SU-DHL-6 (cell line): ENCODE results near the gene RGL4.
"Not testable (repeated sequence)": the region's sequence is repeated elsewhere in the genome, so short reads cannot be mapped to it uniquely, and the experiment has no call there.

Experiments
- EZH2phosphoT487 ChIP-seq: fragments of 200-600 bp; sonication (generic), shearing (Covaris generic); conservative IDR thresholded peaks from 2 replicates; pipeline ENCODE4 v1.6.1; 2018; ENCODE audit warnings: mild to moderate bottlenecking, antibody characterized with exemption, low read length, moderate library complexity, mixed read lengths
- TF ChIP-seq, protein P1 (sequence below): fragments of 200-600 bp; sonication (generic); IDR thresholded peaks from one replicate; pipeline ENCODE4 v1.5.1; 2017; ENCODE audit warnings: antibody characterized with exemption, mild to moderate bottlenecking, low read length, moderate library complexity; ENCODE audit not compliant: insufficient read depth, poor library complexity, severe bottlenecking

DNA sequence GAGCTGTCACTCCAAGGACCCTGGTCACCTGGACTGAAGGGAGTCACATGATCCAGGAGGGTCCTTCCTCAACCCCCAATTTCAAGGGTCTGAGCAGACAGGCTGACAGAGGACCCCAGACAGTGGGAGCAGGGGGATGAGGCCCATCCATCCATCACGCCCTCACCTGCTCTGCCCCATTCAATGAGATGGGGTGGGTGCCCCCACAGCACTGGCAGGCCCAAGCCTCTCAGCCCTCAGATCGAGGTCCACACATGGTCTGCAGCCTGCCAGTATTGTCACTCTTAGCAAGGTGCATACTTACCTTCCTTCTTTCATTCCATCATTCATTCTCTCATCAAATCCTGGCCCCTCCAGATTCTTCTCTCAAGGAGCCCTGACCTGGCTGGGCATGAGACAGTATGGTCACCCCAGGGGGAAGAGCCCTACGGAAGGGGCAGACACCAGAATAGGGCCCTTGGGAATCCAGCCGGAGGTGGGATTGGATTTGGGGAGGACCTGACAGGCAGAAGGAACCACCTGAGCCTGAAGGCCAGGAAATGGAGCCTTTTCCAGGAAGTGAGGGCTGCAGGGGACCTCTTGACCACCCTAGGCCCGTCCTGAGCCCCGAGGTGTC, 15.8 kb upstream of the RGL4 start:
- TF ChIP-seq, protein P1, sequence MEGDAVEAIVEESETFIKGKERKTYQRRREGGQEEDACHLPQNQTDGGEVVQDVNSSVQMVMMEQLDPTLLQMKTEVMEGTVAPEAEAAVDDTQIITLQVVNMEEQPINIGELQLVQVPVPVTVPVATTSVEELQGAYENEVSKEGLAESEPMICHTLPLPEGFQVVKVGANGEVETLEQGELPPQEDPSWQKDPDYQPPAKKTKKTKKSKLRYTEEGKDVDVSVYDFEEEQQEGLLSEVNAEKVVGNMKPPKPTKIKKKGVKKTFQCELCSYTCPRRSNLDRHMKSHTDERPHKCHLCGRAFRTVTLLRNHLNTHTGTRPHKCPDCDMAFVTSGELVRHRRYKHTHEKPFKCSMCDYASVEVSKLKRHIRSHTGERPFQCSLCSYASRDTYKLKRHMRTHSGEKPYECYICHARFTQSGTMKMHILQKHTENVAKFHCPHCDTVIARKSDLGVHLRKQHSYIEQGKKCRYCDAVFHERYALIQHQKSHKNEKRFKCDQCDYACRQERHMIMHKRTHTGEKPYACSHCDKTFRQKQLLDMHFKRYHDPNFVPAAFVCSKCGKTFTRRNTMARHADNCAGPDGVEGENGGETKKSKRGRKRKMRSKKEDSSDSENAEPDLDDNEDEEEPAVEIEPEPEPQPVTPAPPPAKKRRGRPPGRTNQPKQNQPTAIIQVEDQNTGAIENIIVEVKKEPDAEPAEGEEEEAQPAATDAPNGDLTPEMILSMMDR, result not testable (repeated sequence)
- not testable (repeated sequence) for TF ChIP-seq EZH2phosphoT487
